Skeletal muscle cell (primary cell): ENCODE results near the gene GLYATL1.

Experiments
- DNase-seq: peaks from one replicate; pipeline ENCODE4 v3.0.0-alpha.2; 2010; ENCODE audit warnings: low read depth
- H3K4me3 ChIP-seq: 2 replicates; pipeline ENCODE4 v1.5.1; 2011; ENCODE audit warnings: low read depth, mild to moderate bottlenecking, control low read depth, low read length, moderate library complexity

Gene GLYATL1

DNA sequence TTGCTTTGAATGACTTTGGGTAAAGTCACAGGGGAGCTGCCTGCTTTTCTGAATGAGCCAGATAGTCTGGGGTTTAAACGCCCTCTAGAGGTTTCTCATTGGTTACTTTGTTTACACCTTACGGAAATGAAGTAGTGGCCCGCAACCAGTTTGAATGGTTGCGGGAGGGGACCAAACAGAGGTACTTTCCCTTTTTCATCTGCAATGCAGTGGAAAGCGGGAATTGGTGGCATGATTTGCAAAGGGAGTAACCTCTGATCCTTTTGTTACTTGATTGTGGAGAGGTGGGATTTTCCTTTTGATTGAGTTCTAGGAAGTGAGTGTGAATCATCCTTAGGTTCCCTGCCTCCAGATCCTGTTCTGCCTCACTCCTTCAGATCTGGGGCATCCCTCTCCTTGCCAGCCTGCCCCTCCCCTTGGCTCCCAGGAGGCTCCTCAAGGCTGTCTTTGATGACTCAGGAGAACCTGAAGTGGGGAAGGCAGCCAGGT lies 15.9 kb upstream of the GLYATL1 start:
- peak overlapping the region; percentile 16 for H3K4me3 ChIP-seq
- no peak for DNase-seq

DNA sequence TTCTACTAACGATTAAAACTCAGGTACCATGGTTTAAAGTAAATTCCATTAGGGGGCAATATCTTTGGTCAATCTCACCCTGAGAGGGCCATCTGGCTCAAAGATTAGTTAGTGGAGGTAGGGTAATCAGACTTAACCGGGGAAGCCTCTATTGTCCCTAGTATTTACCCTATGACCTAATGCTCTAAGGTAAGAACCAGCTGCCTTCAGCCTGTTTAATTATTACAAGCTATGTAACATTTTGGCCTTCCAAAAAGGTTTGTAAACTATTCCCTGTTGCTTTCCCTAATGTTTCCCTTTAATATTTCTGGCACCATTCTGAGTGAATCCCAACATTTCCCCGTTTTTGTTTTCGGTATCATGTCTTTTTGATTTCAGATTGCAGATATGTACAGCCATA lies 15.1 kb upstream of the GLYATL1 start:
- H3K4me3 ChIP-seq = no peak overlapping the region
- no peak for DNase-seq

DNA sequence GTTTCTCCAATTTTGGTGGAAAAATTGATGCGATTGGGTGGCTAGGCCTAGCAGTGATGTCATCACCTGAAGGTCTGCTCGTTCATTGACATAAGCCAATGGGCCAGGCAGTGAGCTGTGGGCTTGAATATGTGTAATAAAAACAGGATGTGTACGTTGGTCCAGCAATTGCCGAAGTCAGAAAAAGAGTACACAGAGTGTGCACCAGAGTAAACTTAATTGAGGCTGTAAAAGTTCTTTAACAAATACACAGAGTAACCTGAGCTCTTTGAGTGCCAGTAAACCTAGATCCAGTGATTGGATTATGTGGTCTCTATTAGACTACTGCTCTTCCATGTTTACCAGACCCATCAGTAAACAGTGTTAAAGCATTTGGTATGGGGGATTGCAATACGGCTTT lies 13.0 kb upstream of the GLYATL1 start:
- no peak for DNase-seq
- no peak overlapping the region for H3K4me3 ChIP-seq

DNA sequence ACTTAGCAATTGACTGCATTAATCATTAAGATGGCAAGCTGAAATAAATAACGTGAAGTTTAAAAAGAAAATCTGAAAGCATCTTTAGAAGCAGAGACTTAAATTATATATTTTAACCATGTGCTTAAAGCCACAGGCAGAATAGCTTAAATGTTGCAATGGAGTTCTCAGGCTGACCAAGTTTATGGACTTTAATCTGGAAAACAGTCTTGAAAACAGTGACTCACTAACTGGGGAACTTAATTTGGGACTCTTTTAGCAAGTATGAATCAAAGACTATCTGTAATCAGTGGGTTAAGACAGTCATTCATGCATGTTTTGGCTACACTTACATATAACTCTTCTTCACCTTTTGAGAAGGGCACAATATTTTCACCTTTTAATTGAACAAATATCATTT lies 12.6 kb upstream of the GLYATL1 start:
- no peak for DNase-seq

DNA sequence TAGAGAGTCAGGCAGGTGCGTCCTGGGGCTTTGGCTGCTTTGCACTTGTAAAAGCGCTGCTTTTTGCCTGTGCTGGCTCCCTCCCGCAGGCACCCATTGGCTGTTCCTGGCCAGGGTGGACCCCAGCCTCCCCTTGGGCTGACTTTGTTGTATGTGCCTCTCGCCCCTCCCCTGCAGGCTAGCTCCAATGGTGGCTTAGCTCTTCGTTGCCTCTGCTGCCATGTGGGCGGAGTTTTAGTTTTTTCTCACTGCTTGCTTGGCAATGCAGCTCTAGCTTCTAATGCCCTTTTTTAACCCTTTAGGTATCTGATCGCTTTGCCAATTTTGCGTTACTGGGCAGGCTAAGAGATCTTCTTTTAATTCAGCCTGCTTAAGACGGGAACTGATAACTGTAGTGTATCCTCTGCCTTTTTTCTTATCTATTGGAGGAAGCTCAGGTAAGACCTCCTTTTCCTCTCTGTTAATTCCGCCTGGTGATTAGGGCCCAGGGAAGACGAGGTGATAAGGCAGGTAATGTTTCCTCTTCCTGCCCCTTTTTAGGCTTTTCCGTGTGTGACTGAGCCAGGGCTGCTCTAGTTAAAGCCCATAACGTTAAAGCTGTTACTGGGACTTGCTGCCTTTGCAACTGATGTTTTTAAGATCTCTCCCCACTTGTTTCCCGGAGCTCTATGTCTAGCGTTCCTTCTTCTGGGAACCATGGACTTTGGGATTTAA lies 11.7 kb upstream of the GLYATL1 start:
- no peak for DNase-seq
- H3K4me3 ChIP-seq = no peak overlapping the region

More for the DNA sequence above, 12.6 kb upstream of the GLYATL1 start:
- H3K4me3 ChIP-seq = no peak overlapping the region

DNA sequence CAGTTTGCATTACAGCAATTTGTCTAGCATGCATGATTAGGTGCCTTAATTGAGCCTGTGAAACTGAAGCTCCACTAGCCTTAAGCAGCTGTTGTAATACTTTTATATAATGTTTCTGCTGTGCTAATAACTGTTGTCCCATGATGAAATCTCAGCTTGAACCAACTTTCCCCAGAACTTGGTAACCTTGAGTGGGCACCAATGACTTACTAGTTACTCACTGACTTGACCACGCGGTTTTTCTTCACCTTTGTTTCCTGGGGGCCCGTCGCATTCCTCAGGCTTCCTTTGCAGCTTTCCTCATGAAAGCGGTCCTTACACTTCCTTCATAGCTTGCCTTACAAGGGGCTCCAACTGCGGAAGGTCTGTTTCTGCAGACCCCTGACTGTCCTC lies 11.2 kb upstream of the GLYATL1 start:
- H3K4me3 ChIP-seq = no peak overlapping the region
- DNase-seq = no peak

DNA sequence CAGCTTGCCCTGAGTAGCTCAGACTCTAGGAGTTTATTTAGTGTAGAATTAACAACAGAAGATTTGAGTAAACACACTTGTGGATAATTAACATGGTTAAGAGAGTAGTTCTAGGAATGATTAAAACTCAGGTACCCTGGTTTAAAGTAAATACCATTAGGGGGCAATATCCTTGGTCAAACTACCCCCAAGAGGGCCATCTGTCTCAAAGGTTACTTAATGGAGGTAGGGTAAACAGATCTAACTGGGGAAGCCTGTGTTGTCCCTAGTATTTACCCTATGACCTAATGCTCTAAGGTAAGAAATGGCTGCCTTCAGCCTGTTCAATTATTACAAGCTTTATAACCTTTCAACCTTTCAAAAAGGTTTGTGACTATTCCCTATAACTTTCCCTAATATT lies 10.6 kb upstream of the GLYATL1 start:
- H3K4me3 ChIP-seq = no peak overlapping the region
- DNase-seq = no peak

DNA sequence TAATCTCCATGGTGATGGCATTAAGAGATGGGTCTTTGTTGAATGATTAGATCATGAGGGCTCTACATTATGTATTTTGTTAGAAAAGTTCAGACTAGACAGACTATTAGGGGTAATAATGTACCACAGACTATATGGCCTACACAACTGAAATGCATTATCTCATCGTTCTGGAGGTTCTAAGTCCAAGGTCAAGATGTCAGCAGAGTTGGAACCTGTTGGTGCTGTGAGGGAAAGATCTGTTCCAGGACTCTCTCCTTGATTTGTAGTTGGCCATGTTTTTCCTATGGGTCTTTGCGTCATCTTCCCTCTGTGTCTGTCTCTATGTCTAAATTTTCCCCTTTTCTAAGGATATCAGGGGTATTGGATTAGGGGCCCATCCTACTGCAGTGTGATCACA lies 8.4 kb upstream of the GLYATL1 start:
- no peak for DNase-seq
- H3K4me3 ChIP-seq = no peak overlapping the region

DNA sequence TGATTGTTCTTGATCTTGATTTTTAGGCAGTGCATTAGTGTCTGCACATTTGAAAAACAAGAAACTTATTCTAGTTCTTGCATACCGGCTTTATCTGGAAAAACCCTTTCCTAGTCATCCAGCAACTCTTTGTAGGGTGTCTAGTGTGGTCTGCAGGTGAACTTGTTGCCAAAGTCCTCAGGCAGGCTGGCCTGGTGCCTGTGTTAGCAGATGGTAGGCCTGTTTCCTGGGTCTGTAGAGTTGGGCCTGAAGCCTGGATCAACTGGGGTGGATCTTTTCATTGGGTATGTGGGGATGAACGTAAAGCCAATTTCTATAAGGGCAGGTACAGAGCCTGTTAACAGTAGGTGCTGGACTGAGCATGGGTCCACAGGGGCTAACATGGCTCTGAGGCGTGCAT lies 5.6 kb upstream of the GLYATL1 start:
- H3K4me3 ChIP-seq = no peak overlapping the region
- DNase-seq = no peak

DNA sequence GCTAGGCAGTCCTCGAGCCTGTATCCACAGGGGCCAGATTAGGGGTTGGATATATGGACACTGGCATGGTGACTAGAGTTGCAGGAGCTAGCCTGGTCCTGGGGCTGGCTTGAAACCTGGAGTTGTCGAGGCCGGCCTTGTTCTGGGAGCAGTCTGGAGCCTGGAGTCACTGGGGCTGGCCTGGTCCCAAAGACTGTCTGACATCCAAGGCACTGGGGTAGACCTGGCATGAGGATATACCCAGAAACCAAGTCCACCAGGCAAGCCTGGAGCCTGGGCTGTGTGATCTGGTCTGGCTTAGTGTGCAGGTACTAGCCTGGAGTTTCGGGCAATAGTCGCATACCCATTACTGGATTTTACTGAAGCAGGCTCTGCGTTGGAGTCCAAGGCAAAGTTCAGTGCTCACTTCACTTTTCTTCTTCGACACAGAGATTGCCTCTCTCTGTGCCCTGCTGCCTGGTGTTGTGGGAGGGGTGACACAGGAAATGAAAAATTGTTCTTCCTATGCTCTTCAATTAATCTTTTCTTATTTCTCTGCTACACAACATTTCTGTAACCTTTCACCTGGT lies 4.3 kb upstream of the GLYATL1 start:
- H3K4me3 ChIP-seq = no peak overlapping the region
- no peak for DNase-seq

DNA sequence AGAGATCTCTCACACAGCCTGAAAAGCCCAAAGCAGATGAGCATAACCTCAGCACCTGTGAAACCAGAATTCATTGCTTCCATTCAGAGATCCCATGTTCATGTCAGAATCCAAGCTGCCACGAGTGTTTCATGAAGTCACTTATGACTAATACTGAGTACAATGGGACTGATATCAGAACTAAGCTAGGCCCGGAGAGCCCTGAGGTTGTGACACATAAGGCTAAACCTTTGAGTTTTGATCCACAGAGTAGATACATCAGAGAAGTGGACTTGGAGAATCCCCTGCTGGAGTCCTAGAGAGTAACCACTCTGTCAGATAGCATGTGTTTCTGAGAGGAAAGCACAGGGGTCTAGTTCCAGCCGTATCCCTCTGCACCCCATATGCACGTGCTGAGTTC lies 890 bp upstream of the GLYATL1 start:
- DNase-seq = no peak
- no peak overlapping the region for H3K4me3 ChIP-seq

DNA sequence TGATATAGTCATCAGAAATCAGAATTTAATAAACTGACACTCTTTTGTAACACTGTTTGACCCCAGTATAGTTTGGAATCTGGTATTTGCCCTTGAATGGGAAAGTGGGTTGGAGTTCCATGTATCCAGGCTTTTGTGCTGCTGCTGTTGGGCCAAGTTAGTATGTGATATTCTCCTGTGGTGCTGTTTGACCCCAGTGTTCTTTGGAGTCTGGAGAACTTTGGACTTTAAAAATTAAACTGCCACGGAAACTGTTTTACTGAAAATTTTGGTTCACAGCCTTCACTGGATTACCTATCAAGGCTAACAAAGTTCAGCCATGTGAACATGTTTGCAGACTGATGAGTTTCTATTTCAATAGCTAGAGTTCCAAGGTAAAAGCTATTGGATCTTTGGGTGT lies 740 bp downstream of the GLYATL1 start:
- H3K4me3 ChIP-seq = no peak overlapping the region
- DNase-seq = no peak

DNA sequence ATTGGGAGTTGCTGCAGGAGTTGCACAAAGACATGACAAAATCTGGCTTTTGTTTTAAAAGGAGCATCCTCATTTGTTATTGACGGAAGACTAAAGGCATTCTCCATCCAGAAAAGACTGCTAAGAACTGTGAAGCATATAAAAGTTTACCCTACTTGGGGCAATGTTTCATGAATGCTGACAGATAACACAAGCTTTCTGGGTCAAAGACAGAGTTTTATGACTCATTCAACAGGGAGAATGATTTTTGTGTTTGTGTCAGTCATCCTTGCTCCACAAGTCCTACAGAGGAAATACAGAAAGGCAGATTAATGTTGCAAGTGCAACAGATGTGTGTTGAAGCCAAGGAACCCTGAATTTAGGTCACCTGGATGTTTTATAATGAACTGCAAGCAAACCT lies 2.5 kb downstream of the GLYATL1 start:
- DNase-seq = no peak
- H3K4me3 ChIP-seq = no peak overlapping the region

DNA sequence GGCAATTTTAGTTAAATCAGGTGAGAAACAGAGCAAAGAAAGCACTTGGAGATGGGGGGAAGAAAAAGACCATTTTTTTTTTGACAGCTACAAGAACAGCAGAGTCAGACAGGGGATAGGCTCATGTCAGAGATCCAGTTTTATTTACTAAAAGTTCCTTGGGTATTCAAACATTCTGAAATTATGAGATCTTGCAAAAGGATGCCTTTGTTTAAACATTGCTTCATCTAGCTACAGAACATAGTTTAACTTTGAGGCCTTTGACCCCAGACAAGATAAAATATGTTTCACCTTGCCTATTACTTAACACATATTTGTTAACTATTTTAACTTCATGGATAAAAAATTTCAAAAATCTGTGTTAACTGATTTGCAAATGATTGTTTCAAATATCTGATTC lies 6.4 kb downstream of the GLYATL1 start:
- no peak for DNase-seq
- H3K4me3 ChIP-seq = no peak overlapping the region

DNA sequence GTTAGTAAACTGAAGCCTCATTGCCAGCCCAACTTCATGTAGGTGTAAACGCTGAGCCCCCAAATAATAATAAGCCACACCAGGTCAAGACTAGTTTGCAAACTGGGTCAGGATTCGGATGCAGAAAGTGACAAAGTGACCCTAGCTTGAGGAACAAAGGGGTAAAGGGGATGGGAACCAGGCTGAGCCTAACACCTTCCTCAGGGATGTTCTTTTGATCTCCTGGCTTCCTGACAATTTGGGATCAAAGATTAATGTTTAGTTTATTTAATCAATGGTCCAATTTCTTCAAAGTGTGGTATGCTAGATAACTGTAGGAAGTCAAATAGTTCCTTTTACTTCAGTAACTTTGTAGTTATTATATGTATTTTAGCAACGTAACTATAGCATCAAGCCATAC lies 9.9 kb downstream of the GLYATL1 start:
- no peak for DNase-seq
- H3K4me3 ChIP-seq = no peak overlapping the region

DNA sequence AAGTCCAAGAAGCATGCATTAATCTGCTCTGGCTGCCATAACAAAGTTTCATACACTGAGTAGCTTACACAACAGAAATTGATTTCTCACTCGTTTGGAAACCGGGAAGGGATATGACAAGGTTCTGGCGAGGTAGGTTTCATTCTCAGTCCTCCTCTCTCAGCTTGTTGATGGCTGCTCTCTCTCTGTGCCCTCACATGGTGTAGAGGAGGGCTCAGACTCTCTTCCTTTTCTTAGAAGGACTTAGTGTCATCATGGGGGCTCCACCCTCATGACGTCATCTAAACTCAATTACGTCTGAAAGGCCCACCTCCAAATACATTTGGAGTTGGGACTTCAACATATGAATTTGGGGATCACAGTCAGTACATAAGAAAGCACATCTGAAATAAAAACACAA lies 18.6 kb downstream of the GLYATL1 start:
- DNase-seq = no peak
- no peak overlapping the region for H3K4me3 ChIP-seq

DNA sequence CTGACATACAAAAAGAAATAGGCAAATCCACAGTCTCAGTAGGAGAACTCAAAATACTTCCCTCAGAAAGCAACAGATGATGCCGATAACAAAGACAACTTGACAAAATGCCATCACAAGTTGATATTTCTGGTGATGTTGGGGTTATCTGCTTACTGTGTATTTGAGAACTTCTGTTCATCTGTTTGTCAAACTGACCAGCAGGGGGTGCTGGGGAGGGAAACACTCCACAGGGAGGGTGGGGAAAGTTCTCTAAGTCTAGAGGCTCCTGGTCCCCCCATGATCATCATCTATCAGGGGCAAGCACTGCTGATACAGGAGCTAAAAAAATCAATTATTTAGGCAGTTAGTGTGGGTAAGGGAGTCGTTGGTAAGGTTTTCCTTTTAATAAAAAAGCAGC lies 19.2 kb downstream of the GLYATL1 start:
- no peak for DNase-seq
- H3K4me3 ChIP-seq = no peak overlapping the region

DNA sequence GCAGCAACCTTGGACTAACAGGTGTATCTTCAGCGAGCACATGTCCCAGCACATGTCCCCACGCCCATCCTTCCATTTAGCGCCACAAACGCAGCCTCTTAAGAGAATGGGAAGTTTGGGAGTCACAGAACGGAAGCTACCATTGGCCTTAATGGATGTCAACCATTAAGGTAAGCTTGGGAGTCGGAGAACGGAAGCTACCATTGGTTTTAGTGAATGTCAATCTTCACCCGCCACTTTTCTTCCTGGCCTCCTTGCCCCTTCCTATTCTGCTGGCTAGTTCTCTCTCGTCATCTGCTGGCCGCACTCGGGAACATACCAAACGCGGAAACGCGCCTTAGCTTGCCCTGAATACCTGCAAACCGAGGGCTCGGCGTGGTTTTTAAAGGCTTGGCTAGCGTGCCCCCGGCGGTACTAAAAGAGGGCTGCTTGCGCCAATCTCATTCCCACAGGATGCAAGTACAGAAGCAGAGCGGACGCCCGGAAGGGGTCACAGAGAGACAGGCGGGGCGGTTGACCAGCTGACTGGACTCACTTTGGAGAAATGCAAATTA lies 24.3 kb downstream of the GLYATL1 start:
- H3K4me3 ChIP-seq = peak overlapping the region; percentile 33
- peak; percentile 12 for DNase-seq

DNA sequence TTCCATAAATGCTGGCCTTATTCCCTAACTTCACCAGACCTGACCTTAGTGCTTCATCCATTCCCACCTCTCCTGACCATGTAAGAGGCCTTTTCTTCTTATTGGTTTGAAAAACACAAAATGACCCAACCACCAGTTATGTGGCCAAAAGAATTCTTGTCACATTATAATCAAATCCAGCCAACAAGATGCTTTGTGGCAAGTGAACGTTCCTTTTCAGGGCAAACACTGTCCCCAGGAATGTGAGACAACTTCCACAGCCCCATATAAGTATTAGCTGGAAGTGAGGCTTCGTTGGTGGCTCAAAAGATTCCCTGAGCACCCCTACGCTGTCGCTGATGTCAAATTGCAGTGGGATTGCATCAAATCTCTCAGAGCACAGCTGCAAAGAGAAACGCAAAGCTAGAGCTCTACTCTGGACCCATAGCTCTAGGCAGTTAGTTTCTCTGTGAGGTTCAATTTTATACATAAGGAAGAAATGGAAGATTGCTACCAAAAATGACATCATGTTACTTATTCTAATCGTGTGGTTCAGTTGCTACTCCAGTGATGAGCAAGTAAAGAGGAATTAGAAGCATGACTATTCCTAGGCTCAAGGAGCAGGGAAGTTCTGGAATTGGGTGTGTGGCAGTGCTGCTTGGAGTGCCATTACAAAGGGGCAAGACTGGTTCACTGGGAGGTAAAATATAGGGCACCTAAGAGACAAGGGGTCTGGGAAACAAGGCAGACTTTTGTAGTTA lies 26.1 kb downstream of the GLYATL1 start:
- no peak overlapping the region for H3K4me3 ChIP-seq
- DNase-seq = no peak

DNA sequence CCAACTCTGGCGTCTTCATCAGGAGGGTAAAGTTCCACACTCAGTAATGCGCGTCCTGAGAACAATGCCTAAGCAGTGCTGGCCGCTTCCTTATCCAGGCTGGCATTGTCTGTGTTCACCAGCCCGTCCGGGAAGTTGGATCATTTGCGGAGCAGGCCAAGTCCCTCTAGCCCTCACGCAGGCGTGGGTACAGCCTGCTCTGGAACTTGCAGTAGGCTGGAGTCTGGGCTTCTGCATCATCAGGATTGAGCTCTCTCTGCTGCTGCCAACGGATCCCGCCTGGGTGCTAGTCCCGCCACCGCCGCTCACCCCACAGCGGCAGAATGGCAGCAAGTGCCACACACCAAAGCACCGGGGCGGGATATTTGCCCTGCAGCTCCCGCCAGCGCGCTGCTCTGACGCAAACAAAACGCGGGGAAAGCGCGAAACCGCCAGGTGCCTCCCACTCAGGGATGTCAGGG lies 29.0 kb downstream of the GLYATL1 start:
- no peak for DNase-seq
- H3K4me3 ChIP-seq = no peak overlapping the region
